Small intestine (tissue), 7 donors: ENCODE measurements around the gene EHD2. TPM values are rescaled to one million over a fixed set of nuclear protein-coding genes. Genes with fewer than 3 reads are reported as not detected.
"Not testable (repeated sequence)": the region's sequence is repeated elsewhere in the genome, so short reads cannot be mapped to it uniquely, and the experiment has no call there.

Experiments used
- DNase-seq, 2 donors: peaks; one replicate each; pipeline versions ENCODE4 v3.0.0 to v3.0.0-alpha.2; 2013
- FAIRE-seq: peaks from 2 replicates; lab custom pipeline; 2012; peaks lifted over from hg19 to GRCh38; lab: Jason Lieb, UNC
- H3K27ac ChIP-seq, 3 donors: one replicate each; pipeline ENCODE4 v1.5.1; 2013; ENCODE audit warnings: low read length in 2 of 3, mild to moderate bottlenecking in 2 of 3, control low read depth in 1 of 3, inconsistent platforms in 1 of 3, low read depth in 1 of 3, moderate library complexity in 1 of 3
- H3K27me3 ChIP-seq, 3 donors: one replicate each; pipeline ENCODE4 v1.6.1; 2013; ENCODE audit warnings: low read length in 3 of 3, inconsistent platforms in 1 of 3; ENCODE audit not compliant: control insufficient read depth in 3 of 3, insufficient read depth in 3 of 3
- H3K36me3 ChIP-seq, 3 donors: one replicate each; pipeline ENCODE4 v1.6.1; 2013; ENCODE audit warnings: low read length in 3 of 3, inconsistent platforms in 1 of 3, low read depth in 1 of 3, mild to moderate bottlenecking in 1 of 3, moderate library complexity in 1 of 3; ENCODE audit not compliant: control insufficient read depth in 3 of 3, insufficient read depth in 2 of 3
- H3K4me1 ChIP-seq, 3 donors: one replicate each; pipeline ENCODE4 v1.6.1; 2013; ENCODE audit warnings: low read length in 2 of 3, inconsistent platforms in 1 of 3, low read depth in 1 of 3, mild to moderate bottlenecking in 1 of 3, moderate library complexity in 1 of 3; ENCODE audit not compliant: control insufficient read depth in 3 of 3, insufficient read depth in 2 of 3
- H3K4me3 ChIP-seq, 3 donors: one replicate each; pipeline ENCODE4 v1.5.1; 2013; ENCODE audit warnings: low read length in 3 of 3, control low read depth in 1 of 3, inconsistent platforms in 1 of 3, low read depth in 1 of 3, mild to moderate bottlenecking in 1 of 3, moderate library complexity in 1 of 3
- H3K9me3 ChIP-seq, 2 donors: one replicate each; pipeline ENCODE4 v1.6.1; 2013; ENCODE audit warnings: low read depth in 1 of 2, low read length in 1 of 2; ENCODE audit not compliant: control insufficient read depth in 2 of 2, insufficient read depth in 1 of 2
- WGBS, 3 donors: extraction: QIAGEN DNeasy Blood & Tissue Kit; methylation state at CpG; one replicate each; pipeline ENCODE4 v1.1.7; 2013; 5-methylcytosine and 5-hydroxymethylcytosine counted together
- polyA plus RNA-seq, 4 donors: library from polyadenylated mRNA; stranded (reverse) in 3 of 4; unstranded in 1 of 4; fragments of 200-250 nt in 3 of 4; fragments of 120-200 nt in 1 of 4; gene quantifications; one replicate each; pipeline versions ENCODE4 v1.2.1 to v1.2.3, GENCODE V29; 2013
- donor health status: healthy with polysubstance abuse.
- donor health status: control.
- donor health status: control.
- donor health status: Bipolar disorder and iron deficiency.
- donor health status: healthy.

EHD2 gene
- polyA plus RNA-seq, 4 donors = 0.89 to 35.1 (median 12.4) TPM

DNA sequence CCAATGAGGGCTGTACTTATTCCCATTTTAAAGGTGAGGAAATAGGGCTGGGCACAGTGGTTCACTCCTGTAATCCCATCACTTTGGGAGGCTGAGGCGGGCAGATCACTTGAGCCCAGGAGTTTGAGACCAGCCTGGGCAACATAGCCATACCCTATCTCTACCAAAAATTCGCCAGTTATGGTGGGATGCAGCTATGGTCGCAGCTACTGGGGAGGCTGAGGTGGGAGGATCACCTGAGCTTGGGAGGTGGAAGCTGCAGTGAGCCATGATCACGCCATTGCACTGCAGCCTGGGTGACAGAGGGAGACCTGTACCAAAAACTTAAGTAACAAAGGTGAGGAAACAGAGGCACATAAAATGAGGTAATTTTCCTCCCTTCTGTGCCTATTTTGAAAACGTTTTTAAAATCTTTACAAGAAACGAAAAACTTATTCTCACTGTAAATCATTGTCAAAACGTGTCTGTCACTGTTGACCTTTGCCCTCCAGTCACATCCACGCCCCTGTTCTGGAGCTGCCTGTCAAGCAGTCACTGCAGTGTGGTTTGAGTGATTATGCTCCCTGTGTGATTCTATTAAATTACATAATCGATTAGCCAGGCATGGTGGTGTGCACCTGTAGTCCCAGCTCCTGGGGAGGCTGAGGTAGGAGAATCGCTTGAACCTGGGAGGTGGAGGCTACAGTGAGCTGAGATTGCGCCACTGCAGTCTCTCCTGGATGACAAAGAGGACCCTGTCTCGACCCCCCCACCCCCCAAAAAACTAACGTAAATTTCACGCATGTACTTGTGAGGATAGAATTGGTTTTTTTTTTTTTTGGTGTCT is 44.6 kb downstream of the EHD2 start:
- Histone ChIP-seq H3K27ac (peak overlapping the region; percentile 83 to 97 (median 84)), H3K9me3 (no peaks in the 10 kb centered on the region), H3K36me3 (peaks cover 4 to 70% (median 28%) of the 10 kb centered on the region in 3 donors), H3K4me1 (peaks cover 0 to 16% (median 0%) of the 10 kb centered on the region in 3 donors), H3K4me3 (no peak overlapping the region), H3K27me3 (no peaks in the 10 kb centered on the region)
- 29 to 64% (median 43%) methylated on average over 13 to 14 of the region's 14 CpGs for WGBS, 3 donors
- FAIRE-seq (no peak), DNase-seq (peak; percentile 74 to 87)

DNA sequence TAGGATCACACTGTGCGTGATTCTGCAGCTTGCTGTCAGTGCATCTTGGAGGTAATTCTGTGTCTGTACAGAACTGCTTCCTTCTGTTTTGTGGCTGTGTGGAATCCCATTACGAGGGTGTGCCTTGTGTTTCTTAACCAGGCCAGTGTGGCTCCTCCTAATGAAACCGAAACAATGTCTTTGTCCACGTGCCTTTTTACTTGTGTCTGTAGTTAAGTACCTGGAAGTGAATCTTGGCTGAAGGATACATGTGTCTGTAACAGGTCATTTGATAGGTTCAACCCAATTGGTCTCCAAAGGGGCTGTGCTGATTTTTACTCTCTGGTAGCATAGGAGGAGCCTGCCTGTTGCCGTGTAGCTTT is 45.2 kb downstream of the EHD2 start:
- DNase-seq = peak; percentile 85 to 93

GRCh38 chr19:47760632-47760999 is 47.4 kb downstream of the EHD2 start:
- Histone ChIP-seq H3K27me3 (no peaks in the 10 kb centered on the region), H3K27ac (no peak overlapping the region), H3K4me1 (peaks cover 0 to 16% (median 0%) of the 10 kb centered on the region in 3 donors), H3K36me3 (peaks cover 4 to 44% (median 11%) of the 10 kb centered on the region in 3 donors), H3K4me3 (no peak overlapping the region), H3K9me3 (no peaks in the 10 kb centered on the region)
- no peak for FAIRE-seq
- DNase-seq = no peak
- 76 to 95% (median 81%) methylated on average over 5 of the region's 5 CpGs for WGBS, 3 donors

More for the DNA sequence above, 45.2 kb downstream of the EHD2 start:
- Histone ChIP-seq H3K4me1 (peaks cover 0 to 16% (median 0%) of the 10 kb centered on the region in 3 donors), H3K27me3 (no peaks in the 10 kb centered on the region), H3K36me3 (peaks cover 4 to 64% (median 28%) of the 10 kb centered on the region in 3 donors), H3K27ac (peak overlapping the region; percentile 83 to 97 (median 84)), H3K9me3 (no peaks in the 10 kb centered on the region), H3K4me3 (no peak overlapping the region)
- FAIRE-seq = no peak
- 21 to 70% (median 62%) methylated on average over 5 of the region's 5 CpGs for WGBS, 3 donors

DNA sequence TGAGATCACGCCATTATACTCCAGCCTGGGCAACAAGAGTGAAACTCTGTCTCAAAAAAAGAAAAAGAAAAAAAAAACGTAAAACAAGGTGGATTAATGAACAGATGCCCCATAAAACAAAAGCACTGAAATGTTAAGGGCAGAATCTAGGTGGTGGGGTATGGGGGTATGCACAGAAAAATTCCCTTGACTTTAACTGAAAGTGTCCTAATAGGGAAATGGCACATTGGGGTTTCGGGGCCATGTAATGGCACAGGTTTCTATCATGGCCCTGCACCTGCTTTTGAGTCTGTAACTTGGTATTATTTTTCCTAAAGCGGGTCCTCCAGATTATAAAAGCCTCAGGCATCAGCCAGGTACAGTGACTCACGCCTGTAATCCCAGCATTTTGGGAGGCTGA is 48.3 kb downstream of the EHD2 start:
- Histone ChIP-seq H3K9me3 (no peaks in the 10 kb centered on the region), H3K4me3 (no peak overlapping the region), H3K4me1 (peaks cover 0 to 16% (median 0%) of the 10 kb centered on the region in 3 donors), H3K36me3 (peaks cover 0 to 35% (median 9%) of the 10 kb centered on the region in 3 donors), H3K27me3 (no peaks in the 10 kb centered on the region), H3K27ac (no peak overlapping the region)
- 60 to 80% (median 62%) methylated on average over 5 of the region's 5 CpGs for WGBS, 3 donors
- DNase-seq (no peak), FAIRE-seq (no peak)

GRCh38 chr19:47762151-47762550 is 48.9 kb downstream of the EHD2 start:
- no peak for FAIRE-seq
- H3K27me3 ChIP-seq = no peaks in the 10 kb centered on the region
- H3K9me3 ChIP-seq = no peaks in the 10 kb centered on the region
- WGBS, 3 donors = 86 to 94% (median 91%) methylated on average over 2 to 3 of the region's 3 CpGs
- H3K4me3 ChIP-seq = no peak overlapping the region
- peaks cover 0 to 11% (median 0%) of the 10 kb centered on the region in 3 donors for H3K4me1 ChIP-seq
- no peak overlapping the region for H3K27ac ChIP-seq
- peaks cover 0 to 29% (median 4%) of the 10 kb centered on the region in 3 donors for H3K36me3 ChIP-seq
- DNase-seq = no peak

GRCh38 chr19:47762615-47763308 is 49.5 kb downstream of the EHD2 start:
- Histone ChIP-seq H3K27ac (no peak overlapping the region), H3K4me3 (no peak overlapping the region), H3K9me3 (no peaks in the 10 kb centered on the region), H3K36me3 (peaks cover 0 to 23% (median 2%) of the 10 kb centered on the region in 3 donors), H3K27me3 (no peaks in the 10 kb centered on the region), H3K4me1 (peaks cover 0 to 5% (median 0%) of the 10 kb centered on the region in 3 donors)
- WGBS, 3 donors = 68 to 89% (median 81%) methylated on average over 18 of the region's 18 CpGs
- FAIRE-seq (no peak), DNase-seq (no peak)

- 77 to 87% (median 85%) methylated on average over 3 of the region's 3 CpGs for WGBS, 3 donors
- DNase-seq, H3K4me3 ChIP-seq, H3K27ac ChIP-seq, FAIRE-seq, H3K4me1 ChIP-seq, H3K27me3 ChIP-seq, H3K9me3 ChIP-seq: not testable (repeated sequence)
- peaks cover 0 to 11% (median 0%) of the 10 kb centered on the region in 3 donors for H3K36me3 ChIP-seq
Measured at GRCh38 chr19:47764705-47765104, 51.5 kb downstream of the EHD2 start.

- H3K4me1 ChIP-seq = peaks cover 0 to 6% (median 0%) of the 10 kb centered on the region in 3 donors
- peak; percentile 62 to 75 for DNase-seq
- FAIRE-seq = no peak
- no peaks in the 10 kb centered on the region for H3K27me3 ChIP-seq
- H3K36me3 ChIP-seq = peaks cover 0 to 1% (median 0%) of the 10 kb centered on the region in 3 donors
- WGBS, 3 donors = 29 to 39% (median 29%) methylated on average over 19 of the region's 19 CpGs
- H3K9me3 ChIP-seq = no peaks in the 10 kb centered on the region
- H3K27ac ChIP-seq = no peak overlapping the region
- no peak overlapping the region for H3K4me3 ChIP-seq
Measured at GRCh38 chr19:47765523-47766358, 52.5 kb downstream of the EHD2 start.
